GM12892 (cell line): ENCODE results near the gene LETMD1.

Source experiments
- POLR2A ChIP-seq: IDR thresholded peaks from 2 replicates; pipeline ENCODE4 v1.6.1; 2011; ENCODE audit warnings: low read depth, low read length, control low read depth
- POLR2AphosphoS5 ChIP-seq: IDR thresholded peaks from 2 replicates; pipeline ENCODE4 v1.6.1; 2011; ENCODE audit warnings: low read depth, low read length, control low read depth
- TAF1 ChIP-seq: IDR thresholded peaks from 2 replicates; pipeline ENCODE4 v1.6.1; 2011; ENCODE audit warnings: low read depth, mild to moderate bottlenecking, control low read depth, low read length, borderline replicate concordance

GRCh38 chr12:51028126-51028812 lies 19.9 kb upstream of the LETMD1 start:
- TF ChIP-seq POLR2AphosphoS5 (no peak), POLR2A (no peak), TAF1 (no peak)
